SK-N-SH treated with all-trans-retinoic acid at 6 μM for 48 hours (cell line): ENCODE measurements around the gene COQ2.

ENCODE experiments used
- CREB5 ChIP-seq: fragments of 250-450 bp; sonication (Bioruptor Pico); IDR thresholded peaks from 2 replicates; pipeline ENCODE4 v1.5.1; 2020; ENCODE audit warnings: low read depth, mild to moderate bottlenecking, moderate library complexity
- ZFP3 ChIP-seq: fragments of 250-450 bp; sonication (Bioruptor Pico); IDR thresholded peaks from 2 replicates; pipeline ENCODE4 v1.5.0; 2020; ENCODE audit warnings: mild to moderate bottlenecking, moderate library complexity

- TF ChIP-seq CREB5 (CRISPR knock-in tag) = no peak
- TF ChIP-seq ZFP3 (CRISPR knock-in tag) = no peak
Measured at GRCh38 chr4:83305187-83305586, 20.6 kb upstream of the COQ2 start.
